GM19463 (cell line): ENCODE results near the gene GDPD5.

Experiments used
- ATAC-seq: cut with Tn5 transposase; IDR thresholded peaks from one replicate; pipeline ENCODE4 v1.9.1; 2021; ENCODE audit warnings: mild to moderate bottlenecking, moderate library complexity; ENCODE audit not compliant: unreplicated experiment

The GDPD5 gene

GRCh38 chr11:75403983-75404658, 121.6 kb downstream of the GDPD5 start:
- ATAC-seq, result no peak

GRCh38 chr11:75403037-75403436, 122.7 kb downstream of the GDPD5 start:
- no peak for ATAC-seq

GRCh38 chr11:75402002-75402773, 123.6 kb downstream of the GDPD5 start:
- no peak for ATAC-seq

- ATAC-seq, result no peak
Observed at GRCh38 chr11:75400146-75400865, 125.4 kb downstream of the GDPD5 start.

GRCh38 chr11:75399344-75400145, 126.2 kb downstream of the GDPD5 start, which contains the start of gene RPS3:
Gene RPS3 (plus strand): TSS chr11:75399518. CDS start chr11:75399548, 30 bp downstream.
- ATAC-seq, result peak; percentile 90

- ATAC-seq, result peak; percentile 12
Observed at GRCh38 chr11:75398906-75399305, 126.8 kb downstream of the GDPD5 start.

GRCh38 chr11:75394085-75394840, 131.5 kb downstream of the GDPD5 start:
- no peak for ATAC-seq

GRCh38 chr11:75389925-75390324, 135.8 kb downstream of the GDPD5 start:
- ATAC-seq, result no peak

- no peak for ATAC-seq
Observed at GRCh38 chr11:75389276-75389605, 136.5 kb downstream of the GDPD5 start.

- no peak for ATAC-seq
Observed at GRCh38 chr11:75388386-75389275, 137.1 kb downstream of the GDPD5 start.

- no peak for ATAC-seq
Observed at GRCh38 chr11:75387736-75388294, 137.9 kb downstream of the GDPD5 start.

GRCh38 chr11:75386942-75387630, 138.7 kb downstream of the GDPD5 start:
- ATAC-seq, result no peak
